Gastroesophageal sphincter (tissue), 4 donors: ENCODE measurements around the gene LONP2. TPM values are rescaled to one million over a fixed set of nuclear protein-coding genes. Genes with fewer than 3 reads are reported as not detected.
A peak's percentile ranks its signal among the peaks of the same experiment; 100 is the strongest.
"Not testable (repeated sequence)": the region's sequence is repeated elsewhere in the genome, so short reads cannot be mapped to it uniquely, and the experiment has no call there.

Experiments
- ATAC-seq: fragments of 150-250 bp; one replicate; pipeline ENCODE4 v1.9.1; 2016; ENCODE audit warnings: mild to moderate bottlenecking, moderate library complexity
- H3K27ac ChIP-seq, 4 donors: fragments of 200-600 bp; sonication (generic) in 3 of 4; 1 replicate in 3 of 4; 2 replicates in 1 of 4; pipeline ENCODE4 v1.5.1; 2016 to 2019
- H3K27me3 ChIP-seq: fragments of 200-600 bp; sonication (generic); one replicate; pipeline ENCODE4 v1.5.1; 2019
- H3K36me3 ChIP-seq, 2 donors: fragments of 200-600 bp; sonication (generic); one replicate each; pipeline ENCODE4 v1.5.1; 2019; ENCODE audit warnings: control low read depth in 1 of 2
- H3K4me1 ChIP-seq, 3 donors: fragments of 200-600 bp; sonication (generic); 1 replicate in 2 of 3; 2 replicates in 1 of 3; pipeline ENCODE4 v1.5.1; 2016 to 2019; ENCODE audit warnings: control low read depth in 2 of 3
- H3K4me3 ChIP-seq, 2 donors: fragments of 200-600 bp; sonication (generic); one replicate each; pipeline ENCODE4 v1.5.1; 2019; ENCODE audit warnings: mild to moderate bottlenecking in 1 of 2, moderate library complexity in 1 of 2
- H3K9me3 ChIP-seq, 3 donors: fragments of 200-600 bp; sonication (generic); one replicate each; pipeline ENCODE4 v1.5.1; 2017 to 2019; ENCODE audit warnings: control low read depth in 2 of 3
- EP300 ChIP-seq: sonication (generic); formaldehyde crosslinking; IDR thresholded peaks from one replicate; pipeline ENCODE4 v1.6.1; 2017; ENCODE audit warnings: antibody characterized with exemption, mild to moderate bottlenecking
- POLR2A ChIP-seq, 2 donors: fragments of 450-650 bp; IDR thresholded peaks; one replicate each; pipeline ENCODE4 v1.6.1; 2017; ENCODE audit warnings: antibody characterized with exemption in 2 of 2, mild to moderate bottlenecking in 2 of 2, moderate library complexity in 1 of 2
- POLR2AphosphoS5 ChIP-seq: sonication (generic); formaldehyde crosslinking; IDR thresholded peaks from one replicate; pipeline ENCODE4 v1.6.1; 2017; ENCODE audit warnings: antibody characterized with exemption
- WGBS, 2 donors: methylation state at CpG; one replicate each; pipeline ENCODE4 v1.1.5; 2018; ENCODE audit warnings: low coverage in 1 of 2; 5-methylcytosine and 5-hydroxymethylcytosine counted together
- total RNA-seq, 4 donors: library from RNA; depleted of rRNA; stranded (reverse); fragments of >200 nt; gene quantifications; one replicate each; pipeline ENCODE4 v1.1.0, GENCODE V29; 2016
- TF ChIP-seq, protein P1 (sequence below), 4 experiments: fragments of 200-600 bp in 2 of 4; fragments of 450-650 bp in 2 of 4; sonication (generic) in 1 of 4; IDR thresholded peaks; one replicate each; pipeline ENCODE4 v1.5.1; 2017 to 2019; ENCODE audit warnings: antibody characterized with exemption in 4 of 4, mild to moderate bottlenecking in 2 of 4, moderate library complexity in 2 of 4

Gene LONP2
- total RNA-seq, 4 donors from 2014 or later = 61.5 to 83.7 (median 72.3) TPM

DNA sequence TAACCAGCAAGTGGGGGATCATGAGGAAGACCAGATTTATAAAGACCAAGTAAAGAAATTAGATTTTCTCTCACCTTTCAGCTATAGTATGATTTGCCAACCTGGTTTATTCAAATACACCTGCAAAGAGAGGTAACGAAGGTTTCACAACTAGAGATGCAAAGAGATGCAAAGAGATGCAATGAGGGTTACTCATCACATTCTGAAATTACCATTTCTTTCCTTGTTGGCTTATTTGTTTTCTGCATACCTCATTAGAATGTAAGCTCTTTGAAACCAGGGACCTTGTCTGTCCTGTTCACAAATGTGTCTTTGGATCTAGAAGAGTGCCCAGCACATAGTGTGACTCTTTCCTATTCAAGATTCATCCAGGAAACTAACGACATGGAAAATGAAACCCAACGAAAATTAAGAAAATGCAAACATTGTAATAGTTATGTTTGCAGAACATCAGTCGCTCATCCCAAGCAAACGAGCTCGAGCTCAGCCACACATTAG is 9.0 kb upstream of the LONP2 start:
- 71 to 76% methylated on average over 6 of the region's 6 CpGs for WGBS, 2 donors
- Histone ChIP-seq H3K27me3 (no peaks in the 10 kb centered on the region), H3K9me3 (no peaks in the 10 kb centered on the region), H3K4me1 (no peaks in the 10 kb centered on the region), H3K36me3 (no peaks in the 10 kb centered on the region), H3K4me3 (no peak overlapping the region), H3K27ac (no peak overlapping the region)
- no peak for ATAC-seq
- TF ChIP-seq EP300 (no peak), POLR2AphosphoS5 (no peak), POLR2A (IDR thresholded peaks at IDR 0.05) (no peak)
- TF ChIP-seq, protein P1, sequence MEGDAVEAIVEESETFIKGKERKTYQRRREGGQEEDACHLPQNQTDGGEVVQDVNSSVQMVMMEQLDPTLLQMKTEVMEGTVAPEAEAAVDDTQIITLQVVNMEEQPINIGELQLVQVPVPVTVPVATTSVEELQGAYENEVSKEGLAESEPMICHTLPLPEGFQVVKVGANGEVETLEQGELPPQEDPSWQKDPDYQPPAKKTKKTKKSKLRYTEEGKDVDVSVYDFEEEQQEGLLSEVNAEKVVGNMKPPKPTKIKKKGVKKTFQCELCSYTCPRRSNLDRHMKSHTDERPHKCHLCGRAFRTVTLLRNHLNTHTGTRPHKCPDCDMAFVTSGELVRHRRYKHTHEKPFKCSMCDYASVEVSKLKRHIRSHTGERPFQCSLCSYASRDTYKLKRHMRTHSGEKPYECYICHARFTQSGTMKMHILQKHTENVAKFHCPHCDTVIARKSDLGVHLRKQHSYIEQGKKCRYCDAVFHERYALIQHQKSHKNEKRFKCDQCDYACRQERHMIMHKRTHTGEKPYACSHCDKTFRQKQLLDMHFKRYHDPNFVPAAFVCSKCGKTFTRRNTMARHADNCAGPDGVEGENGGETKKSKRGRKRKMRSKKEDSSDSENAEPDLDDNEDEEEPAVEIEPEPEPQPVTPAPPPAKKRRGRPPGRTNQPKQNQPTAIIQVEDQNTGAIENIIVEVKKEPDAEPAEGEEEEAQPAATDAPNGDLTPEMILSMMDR (IDR thresholded peaks at IDR 0.05) = no peak

DNA sequence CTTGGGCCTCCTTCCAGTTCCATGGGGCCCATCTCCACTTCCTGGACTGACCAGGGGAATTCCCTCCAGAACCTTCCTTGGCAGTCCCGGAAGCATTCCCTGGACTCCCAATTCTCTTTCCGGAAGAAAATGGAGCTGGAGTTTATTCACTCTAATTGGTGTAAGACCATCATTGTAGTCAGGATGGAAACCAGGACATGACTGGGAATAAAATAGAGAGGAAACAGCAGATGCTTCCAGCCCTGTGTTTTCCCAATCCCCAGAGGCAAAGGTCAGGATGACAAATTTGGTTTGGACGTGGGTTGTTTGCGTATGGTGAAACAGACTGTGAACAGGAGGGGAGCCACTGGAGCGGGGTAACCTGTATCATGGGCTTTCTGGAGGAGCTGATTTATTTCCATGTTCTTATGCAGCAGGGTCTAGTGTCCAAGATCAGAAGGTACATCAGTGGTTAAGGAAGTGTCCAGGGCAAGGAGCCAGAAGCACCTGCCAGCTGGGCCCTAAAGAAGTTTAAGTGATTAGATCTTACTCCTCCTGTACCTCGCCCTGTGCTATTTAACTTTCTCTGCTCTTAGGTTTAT is 8.5 kb upstream of the LONP2 start:
- no peaks in the 10 kb centered on the region for H3K9me3 ChIP-seq
- no peak for ATAC-seq
- no peaks in the 10 kb centered on the region for H3K4me1 ChIP-seq
- H3K36me3 ChIP-seq = no peaks in the 10 kb centered on the region
- H3K4me3 ChIP-seq = no peak overlapping the region
- no peak for TF ChIP-seq POLR2AphosphoS5
- no peak for TF ChIP-seq POLR2A (IDR thresholded peaks at IDR 0.05)
- TF ChIP-seq, protein P1 (IDR thresholded peaks at IDR 0.05) = no peak
- TF ChIP-seq EP300 = no peak
- no peak overlapping the region for H3K27ac ChIP-seq
- WGBS, 2 donors = 62 to 69% methylated on average over 3 to 5 of the region's 6 CpGs
- H3K27me3 ChIP-seq = no peaks in the 10 kb centered on the region

DNA sequence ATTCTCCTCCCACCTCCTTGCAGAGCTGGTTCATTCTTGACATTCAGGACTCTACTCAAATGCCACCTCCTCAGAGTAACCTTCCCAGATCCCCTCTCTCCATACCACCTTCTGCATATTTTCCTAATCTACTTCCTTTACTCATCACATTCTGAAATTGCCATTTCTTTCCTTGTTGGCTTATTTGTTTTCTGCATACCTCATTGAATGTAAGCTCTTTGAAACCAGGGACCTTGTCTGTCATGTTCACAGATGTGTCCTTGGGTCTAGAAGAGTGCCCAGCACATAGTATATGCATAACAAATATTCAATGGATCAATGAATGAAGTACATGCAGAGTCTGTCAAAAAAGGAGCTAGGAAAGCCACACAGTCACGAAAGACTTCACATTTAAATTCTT is 7.8 kb upstream of the LONP2 start:
- Histone ChIP-seq H3K36me3 (no peaks in the 10 kb centered on the region), H3K27me3 (no peaks in the 10 kb centered on the region), H3K4me3 (no peak overlapping the region), H3K9me3 (no peaks in the 10 kb centered on the region), H3K4me1 (no peaks in the 10 kb centered on the region), H3K27ac (no peak overlapping the region)
- no peak for ATAC-seq
- whole genome bisulfite sequencing, 2 donors = 55 to 89% methylated on average over 1 of the region's 1 CpG
- TF ChIP-seq, protein P1 (IDR thresholded peaks at IDR 0.05) = no peak
- TF ChIP-seq EP300 = no peak
- TF ChIP-seq POLR2A (IDR thresholded peaks at IDR 0.05) = no peak
- no peak for TF ChIP-seq POLR2AphosphoS5

DNA sequence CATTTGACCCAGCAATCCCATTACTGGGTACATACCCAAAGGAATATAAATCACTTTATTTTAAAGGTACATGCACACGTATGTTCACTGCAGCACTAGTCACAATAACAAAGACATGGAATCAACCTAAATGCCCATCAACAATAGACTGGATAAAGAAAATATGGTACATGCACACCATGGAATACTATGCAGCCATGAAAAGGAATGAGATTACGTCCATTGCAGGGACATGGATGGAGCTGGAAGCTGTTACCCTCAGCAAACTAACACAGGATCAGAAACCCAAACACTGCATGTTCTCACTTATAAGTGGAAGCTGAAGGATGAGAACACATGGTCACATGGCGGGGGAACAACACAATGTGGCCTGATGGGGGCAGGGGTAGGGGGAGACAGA is 4.0 kb upstream of the LONP2 start:
- H3K9me3 ChIP-seq, H3K27me3 ChIP-seq, H3K4me3 ChIP-seq, H3K36me3 ChIP-seq, H3K4me1 ChIP-seq, H3K27ac ChIP-seq, ATAC-seq: not testable (repeated sequence)
- 92 to 100% methylated on average over 1 to 3 of the region's 3 CpGs for WGBS, 2 donors

DNA sequence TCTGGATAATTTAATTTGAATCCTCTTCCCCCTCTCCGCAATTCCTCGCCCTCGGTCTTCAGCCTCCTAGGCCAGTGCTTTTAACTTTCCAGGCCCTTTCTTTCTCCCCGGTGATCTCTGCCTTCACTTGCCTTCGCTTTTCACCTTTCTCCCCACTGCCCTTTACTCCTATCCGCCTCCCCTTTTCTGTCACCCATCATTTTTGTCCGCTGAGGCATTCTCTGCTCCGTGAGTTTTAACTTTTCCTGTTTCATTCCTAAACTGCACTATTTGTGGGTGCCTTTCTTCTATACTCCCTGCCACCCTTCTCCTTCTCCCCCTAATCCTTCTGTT is 729 bp downstream of the LONP2 start:
- 2 to 3% methylated on average over 8 of the region's 8 CpGs for whole genome bisulfite sequencing, 2 donors
- TF ChIP-seq POLR2AphosphoS5 = no peak
- no peak for TF ChIP-seq POLR2A (IDR thresholded peaks at IDR 0.05)
- no peak for TF ChIP-seq EP300
- TF ChIP-seq, protein P1 (IDR thresholded peaks at IDR 0.05) = no peak
- H3K4me1 ChIP-seq = peaks cover 5 to 46% (median 21%) of the 10 kb centered on the region in 3 donors
- no peaks in the 10 kb centered on the region for H3K27me3 ChIP-seq
- H3K9me3 ChIP-seq = no peaks in the 10 kb centered on the region
- no peaks in the 10 kb centered on the region for H3K36me3 ChIP-seq
- ATAC-seq = no peak
- peak overlapping the region; percentile 80 to 95 for H3K4me3 ChIP-seq
- H3K27ac ChIP-seq = peak overlapping the region; percentile 70 to 92 (median 90)
